K562 (cell line): ENCODE measurements around the gene OR4D9. TPM values are rescaled to one million over a fixed set of nuclear protein-coding genes. Genes with fewer than 3 reads are reported as not detected.

Source experiments
- CC2D1A ChIP-seq: fragments of 450-650 bp; IDR thresholded peaks from 2 replicates; pipeline ENCODE4 v1.6.1; 2017; ENCODE audit warnings: mild to moderate bottlenecking
- E2F5 ChIP-seq: sonication (generic); formaldehyde crosslinking; IDR thresholded peaks from 2 replicates; pipeline ENCODE4 v1.8.0; 2022; ENCODE audit warnings: mild to moderate bottlenecking, missing genetic modification reagents
- E2F8 ChIP-seq: fragments of 450-650 bp; IDR thresholded peaks from 2 replicates; pipeline ENCODE4 v1.7.1; 2018; ENCODE audit warnings: mild to moderate bottlenecking, low read depth; ENCODE audit not compliant: partially characterized antibody
- GABPB1 ChIP-seq: sonication (generic); formaldehyde crosslinking; IDR thresholded peaks from 2 replicates; pipeline ENCODE4 v1.8.0; 2022; ENCODE audit warnings: mild to moderate bottlenecking, missing genetic modification reagents
- HMBOX1 ChIP-seq: sonication (generic); IDR thresholded peaks from 2 replicates; pipeline ENCODE4 v1.6.1; 2016
- KHSRP ChIP-seq: fragments of 450-650 bp; IDR thresholded peaks from 2 replicates; pipeline ENCODE4 v1.6.1; 2017
- L3MBTL2 ChIP-seq: fragments of 450-650 bp; IDR thresholded peaks from 2 replicates; pipeline ENCODE4 v1.6.1; 2016; ENCODE audit warnings: mild to moderate bottlenecking, moderate library complexity
- MXI1 ChIP-seq: IDR thresholded peaks from 2 replicates; pipeline ENCODE4 v1.6.1; 2011; ENCODE audit warnings: low read depth, mild to moderate bottlenecking, improper control_type of control experiment, low read length
- NCOA2 ChIP-seq, 2 experiments: fragments of 450-650 bp; IDR thresholded peaks; 2 replicates each; pipeline ENCODE4 v1.6.1; 2018; ENCODE audit warnings: mild to moderate bottlenecking in 2 of 2, moderate library complexity in 1 of 2; ENCODE audit not compliant: partially characterized antibody in 2 of 2
- POLR2A ChIP-seq: fragments of 450-650 bp; conservative IDR thresholded peaks from 2 replicates; pipeline ENCODE4 v1.6.1; 2016
- TEAD2 ChIP-seq: fragments of 450-650 bp; IDR thresholded peaks from 2 replicates; pipeline ENCODE4 v1.6.1; 2016; ENCODE audit warnings: missing genetic modification characterization, control low read depth, missing compliant biosample characterization
- ZBTB40 ChIP-seq, 2 experiments: fragments of 450-650 bp in 1 of 2; sonication (generic) in 1 of 2; formaldehyde crosslinking in 1 of 2; IDR thresholded peaks; 2 replicates each; pipeline versions ENCODE4 v1.7.1 to v1.9.0; 2016 to 2022; ENCODE audit warnings: inconsistent platforms in 1 of 2, mild to moderate bottlenecking in 1 of 2, missing genetic modification reagents in 1 of 2
- ZEB2 ChIP-seq: fragments of 450-650 bp; IDR thresholded peaks from 2 replicates; pipeline ENCODE4 v1.6.1; 2016
- ZNF589 ChIP-seq: fragments of 200-800 bp; sonication (Bioruptor generic); IDR thresholded peaks from 2 replicates; pipeline ENCODE4 v1.6.1; 2016; ENCODE audit warnings: low read depth, missing genetic modification characterization, missing compliant biosample characterization
- polyA plus RNA-seq, 8 experiments: library from polyadenylated mRNA; depleted of rRNA in 4 of 8; stranded (reverse) in 5 of 8; unstranded in 3 of 8; fragments of >200 nt; fragmentation: Nextera tagmentation in 2 of 8; fragmentation: Illumina TruSeq in 1 of 8; extraction: Ambion mirVana in 2 of 8; extraction: Trizol in 1 of 8; gene quantifications; 2 replicates each; pipeline versions ENCODE4 v1.2.1 to v1.2.3, GENCODE V29; 2011 to 2014; ENCODE audit warnings: inconsistent platforms in 1 of 8, missing spikeins in 1 of 8
- total RNA-seq, 7 experiments: library from RNA; depleted of rRNA in 6 of 7; stranded (reverse); fragments of >200 nt in 6 of 7; fragmentation: Illumina TruSeq in 2 of 7; extraction: Trizol in 2 of 7; gene quantifications; 2 replicates each; pipeline versions ENCODE4 v1.2.1 to v1.2.3, GENCODE V29; 2011 to 2021; ENCODE audit warnings: low replicate concordance in 1 of 7

Gene OR4D9
- total and polyA plus RNA-seq, 9 of the 15 experiments (the other 6 are each of a cell fraction or from before 2014, with no cell fraction given) = not detected

GRCh38 chr11:59560702-59561473, 49.5 kb downstream of the OR4D9 start (continued):
- no peak for TF ChIP-seq E2F5 (CRISPR knock-in tag)
- TF ChIP-seq ZNF589 (CRISPR knock-in tag) = 0 out of 2 replicates have a peak, but pooled peaks have one; percentile 40
- TF ChIP-seq POLR2A = peak; percentile 57; the same call in 1 of the 2 replicates
- TF ChIP-seq TEAD2 (tag) = no peak
- 0 out of 2 replicates have a peak, but pooled peaks have one; percentile 54 for TF ChIP-seq CC2D1A
- peak; percentile 88 for TF ChIP-seq L3MBTL2
- no peak for TF ChIP-seq E2F8
- no peak for TF ChIP-seq ZBTB40 (IDR thresholded peaks at IDR 0.05)
- TF ChIP-seq ZBTB40 (CRISPR knock-in tag; IDR thresholded peaks at IDR 0.05) = no peak
- TF ChIP-seq HMBOX1 = no peak
- TF ChIP-seq ZEB2 = peak; percentile 77; the same call in 1 of the 2 replicates
- peak; percentile 46; the same call in 1 of the 2 replicates for TF ChIP-seq KHSRP
- peak; percentile 90 for TF ChIP-seq MXI1
- no peak for TF ChIP-seq GABPB1 (CRISPR knock-in tag)
- no peak for TF ChIP-seq NCOA2 (IDR thresholded peaks at IDR 0.05; ENCODE audit: partially characterized antibody in 2 of 2)
